ENCODE data around the gene PTPN6.

Gene PTPN6

GRCh38 chr12:7006639-7007038, 55.5 kb downstream of the PTPN6 start:
- Mint-ChIP-seq H3K36me3 (ENCODE audit: low read depth) (peaks cover 19% of the 10 kb centered on the region), H3K27ac (no peak overlapping the region), H3K27me3 (ENCODE audit: low read depth) (no peaks in the 10 kb centered on the region), H3K4me3 (no peak overlapping the region), H3K9me3 (no peaks in the 10 kb centered on the region), H3K4me1 (ENCODE audit: low read depth) (peaks cover 15% of the 10 kb centered on the region)

- Mint-ChIP-seq H3K9me3 (no peaks in the 10 kb centered on the region), H3K27me3 (ENCODE audit: low read depth) (no peaks in the 10 kb centered on the region), H3K27ac (no peak overlapping the region), H3K4me3 (no peak overlapping the region), H3K36me3 (ENCODE audit: low read depth) (peaks cover 23% of the 10 kb centered on the region), H3K4me1 (ENCODE audit: low read depth) (peaks cover 13% of the 10 kb centered on the region)
These were observed 57.7 kb downstream of the PTPN6 start for GRCh38 chr12:7008864-7009263.

- Mint-ChIP-seq H3K9me3 (no peaks in the 10 kb centered on the region), H3K4me1 (ENCODE audit: low read depth) (peaks cover 13% of the 10 kb centered on the region), H3K27ac (no peak overlapping the region), H3K4me3 (no peak overlapping the region), H3K27me3 (ENCODE audit: low read depth) (no peaks in the 10 kb centered on the region), H3K36me3 (ENCODE audit: low read depth) (peaks cover 27% of the 10 kb centered on the region)
These were observed 58.4 kb downstream of the PTPN6 start for GRCh38 chr12:7009512-7009911.
